ENCODE measurements around the gene DLG4. TPM values are rescaled to one million over a fixed set of nuclear protein-coding genes. Genes with fewer than 3 reads are reported as not detected.
A peak's percentile ranks its signal among the peaks of the same experiment; 100 is the strongest.
"Not testable (repeated sequence)": the region's sequence is repeated elsewhere in the genome, so short reads cannot be mapped to it uniquely, and the experiment has no call there.

DLG4 gene
- total and polyA plus RNA-seq, 9 donors, result 11.0 to 67.7 (median 28.3) TPM

GRCh38 chr17:7246779-7247178 is 27.1 kb upstream of the DLG4 start:
- H3K9me3 ChIP-seq, result no peaks in the 10 kb centered on the region
- no peak overlapping the region for H3K4me3 ChIP-seq
- 86 to 90% (median 87%) methylated on average over 5 of the region's 5 CpGs for WGBS, 3 donors
- no peaks in the 10 kb centered on the region for H3K36me3 ChIP-seq
- no peak for DNase-seq
- H3K4me1 ChIP-seq (ENCODE audit: insufficient read depth), result peaks cover 9% of the 10 kb centered on the region
- intact Hi-C loops (cut with DNase I), result no loop called here
- no peaks in the 10 kb centered on the region for H3K27me3 ChIP-seq
- no peak overlapping the region for H3K27ac ChIP-seq
- TF ChIP-seq CTCF (IDR thresholded peaks at IDR 0.05) (no peak), EP300 (IDR thresholded peaks at IDR 0.05) (no peak), POLR2A (IDR thresholded peaks at IDR 0.05) (no peak)

- H3K4me3 ChIP-seq; H3K9me3 ChIP-seq; intact Hi-C loops (cut with DNase I); H3K4me1 ChIP-seq (ENCODE audit: insufficient read depth); H3K36me3 ChIP-seq; H3K27me3 ChIP-seq: not testable (repeated sequence)
- peak in 3 of 5 donors; percentile 39 to 42 (median 39) for DNase-seq
- 70 to 73% (median 73%) methylated on average over 10 of the region's 10 CpGs for WGBS, 3 donors
- H3K27ac ChIP-seq, result peak overlapping the region in 1 of 2 donors; percentile 98
These were observed 24.2 kb upstream of the DLG4 start for GRCh38 chr17:7243838-7244237.

- WGBS, 3 donors, result 26 to 36% (median 29%) methylated on average over 2 of the region's 2 CpGs
- Histone ChIP-seq H3K9me3 (no peaks in the 10 kb centered on the region), H3K36me3 (no peaks in the 10 kb centered on the region), H3K4me3 (peak overlapping the region; percentile 86), H3K4me1 (ENCODE audit: insufficient read depth) (peaks cover 6% of the 10 kb centered on the region), H3K27me3 (no peaks in the 10 kb centered on the region), H3K27ac (peak overlapping the region; percentile 91 to 98)
- intact Hi-C loops (cut with DNase I), result no loop called here
- no peak for TF ChIP-seq EP300 (IDR thresholded peaks at IDR 0.05)
- TF ChIP-seq POLR2A (IDR thresholded peaks at IDR 0.05), result no peak
- TF ChIP-seq CTCF (IDR thresholded peaks at IDR 0.05), result no peak
- DNase-seq, result no peak
These were observed 23.8 kb upstream of the DLG4 start for GRCh38 chr17:7243453-7243729.

- peak overlapping the region; percentile 91 to 98 for H3K27ac ChIP-seq
- H3K27me3 ChIP-seq, result no peaks in the 10 kb centered on the region
- H3K36me3 ChIP-seq, result no peaks in the 10 kb centered on the region
- intact Hi-C loops (cut with DNase I), result no loop called here
- peak; percentile 97 to 98 (median 97) for DNase-seq
- no peaks in the 10 kb centered on the region for H3K9me3 ChIP-seq
- peak; percentile 50 for TF ChIP-seq POLR2A (IDR thresholded peaks at IDR 0.05)
- peak; percentile 89 for TF ChIP-seq EP300 (IDR thresholded peaks at IDR 0.05)
- TF ChIP-seq CTCF (IDR thresholded peaks at IDR 0.05), result peak in 1 of 3 donors; percentile 23
- peak overlapping the region; percentile 86 for H3K4me3 ChIP-seq
- 0 to 1% (median 1%) methylated on average over 49 of the region's 49 CpGs for WGBS, 3 donors
- H3K4me1 ChIP-seq (ENCODE audit: insufficient read depth), result peaks cover 6% of the 10 kb centered on the region
These were observed 23.2 kb upstream of the DLG4 start for GRCh38 chr17:7242717-7243452.

All from ovary (tissue), 9 donors.